ENCODE results near the gene MOB1B.
"Not testable (repeated sequence)": the region's sequence is repeated elsewhere in the genome, so short reads cannot be mapped to it uniquely, and the experiment has no call there.

MOB1B gene

DNA sequence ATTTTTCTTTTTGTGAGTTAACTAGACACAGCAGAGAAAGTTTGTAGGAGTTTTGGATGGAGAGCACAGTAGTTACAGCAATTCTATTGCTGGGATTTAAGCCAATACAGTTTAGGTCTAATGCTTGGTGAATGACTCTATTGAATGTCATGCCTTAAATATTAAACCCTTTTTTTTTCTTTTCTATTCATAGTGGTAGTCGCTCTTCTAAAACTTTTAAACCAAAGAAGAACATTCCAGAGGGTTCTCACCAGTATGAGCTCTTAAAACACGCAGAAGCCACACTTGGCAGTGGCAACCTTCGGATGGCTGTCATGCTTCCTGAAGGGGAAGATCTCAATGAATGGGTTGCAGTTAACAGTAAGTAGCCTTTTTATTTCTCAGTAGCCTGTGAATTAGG, 56.5 kb downstream of the MOB1B start:
- no peak for FAIRE-seq

DNA sequence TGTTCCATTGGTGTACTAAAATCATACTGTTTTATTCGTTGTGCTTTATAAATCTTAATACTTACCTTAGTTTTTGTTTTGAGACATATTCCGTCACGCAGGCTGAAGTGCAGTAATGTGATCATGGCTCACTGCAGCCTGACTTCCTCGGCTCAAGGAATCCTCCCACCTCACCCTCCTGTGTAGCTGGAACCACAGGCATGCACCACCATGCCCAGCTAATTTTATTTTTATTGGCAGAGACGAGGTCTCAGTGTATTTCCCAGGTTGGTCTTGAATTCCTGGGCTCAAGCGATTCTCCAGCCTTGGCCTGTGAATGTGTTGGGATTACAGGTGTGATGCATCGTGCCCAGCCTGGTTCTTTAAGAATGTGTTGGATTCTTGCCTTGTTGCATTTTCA, 66.9 kb downstream of the MOB1B start:
- FAIRE-seq, result no peak

DNA sequence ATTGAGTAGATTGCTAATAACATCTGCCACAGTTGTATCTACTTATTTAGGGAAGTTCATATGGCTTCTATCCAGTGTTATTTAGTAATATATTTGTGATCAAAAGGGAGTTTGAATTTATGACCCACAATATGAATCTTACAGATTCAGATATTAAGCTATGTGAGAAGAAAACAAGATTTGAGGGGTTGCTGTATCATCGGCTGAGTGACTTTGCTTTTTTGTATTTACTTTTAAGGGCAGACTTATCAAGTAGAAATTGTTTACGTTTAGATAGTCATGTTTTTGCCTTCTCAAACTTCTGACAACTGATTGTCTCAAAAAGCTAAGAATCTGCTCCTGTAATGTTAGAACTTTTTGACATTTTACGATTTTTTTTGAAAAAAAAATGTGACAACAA, 74.1 kb downstream of the MOB1B start:
- FAIRE-seq, result no peak

DNA sequence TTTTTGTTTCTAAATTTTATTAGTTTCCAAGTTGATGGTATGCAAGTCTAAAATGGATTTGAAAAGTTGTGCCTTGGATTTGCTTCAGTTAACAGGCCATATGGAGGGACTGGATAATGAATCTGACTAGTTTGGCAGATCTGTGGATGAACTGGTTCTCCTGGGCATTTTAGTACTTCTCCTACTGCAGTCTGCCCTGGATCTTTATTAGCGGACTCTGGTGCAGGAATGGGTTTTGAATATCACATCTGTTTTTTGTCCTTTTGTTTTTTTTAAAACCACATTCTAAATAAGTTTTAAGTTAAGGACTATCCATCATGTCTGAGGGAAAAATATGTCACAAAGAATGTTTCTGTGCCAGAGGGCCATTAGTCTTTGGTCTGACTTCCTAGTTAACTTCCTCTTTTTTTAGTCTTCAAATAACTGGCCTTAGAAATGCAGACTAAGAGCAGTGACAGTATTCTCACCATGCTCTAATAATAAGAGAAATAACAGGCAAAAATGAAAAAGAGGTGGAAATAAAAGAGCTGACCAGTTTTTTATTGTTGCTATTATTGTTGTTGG, 77.4 kb downstream of the MOB1B start:
- no peak for FAIRE-seq

DNA sequence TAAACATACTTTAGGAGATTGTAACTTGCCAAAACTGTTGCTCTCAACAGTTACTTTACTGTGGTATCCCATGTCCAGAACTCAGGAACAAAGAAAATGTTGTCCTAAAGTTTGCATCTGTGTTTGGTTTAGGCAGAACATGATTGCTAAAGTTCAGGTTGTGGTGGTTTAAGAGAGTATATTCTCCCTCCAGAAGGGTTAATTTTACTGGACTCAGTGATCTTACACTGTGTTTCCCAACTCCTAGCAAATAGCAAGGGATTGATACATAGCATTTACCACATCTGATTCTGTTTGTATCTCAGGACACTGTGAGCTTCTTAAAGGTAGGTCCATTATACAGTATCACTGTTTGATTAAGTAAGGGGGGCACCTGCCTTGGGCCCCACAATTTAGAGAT, 78.0 kb downstream of the MOB1B start:
- no peak for FAIRE-seq

DNA sequence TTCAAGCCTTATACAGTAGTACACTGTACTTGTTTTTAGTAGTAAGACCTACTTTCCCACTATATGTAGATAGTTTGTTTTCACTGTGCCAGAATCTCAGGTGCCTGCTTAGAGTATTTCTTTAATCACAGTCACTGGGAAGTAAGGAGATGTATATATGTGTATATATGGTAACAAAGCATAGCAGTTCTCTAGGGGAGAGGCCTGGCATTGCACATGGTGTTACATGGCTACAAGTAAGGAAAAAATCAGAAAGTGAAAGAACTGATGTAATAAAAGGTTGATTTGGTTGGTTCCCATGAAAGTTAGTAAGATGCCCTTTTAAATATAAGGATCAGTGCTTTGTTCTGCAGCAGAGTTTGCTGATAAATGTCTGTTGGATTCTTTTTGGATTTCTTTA, 81.9 kb downstream of the MOB1B start:
- FAIRE-seq, result no peak

DNA sequence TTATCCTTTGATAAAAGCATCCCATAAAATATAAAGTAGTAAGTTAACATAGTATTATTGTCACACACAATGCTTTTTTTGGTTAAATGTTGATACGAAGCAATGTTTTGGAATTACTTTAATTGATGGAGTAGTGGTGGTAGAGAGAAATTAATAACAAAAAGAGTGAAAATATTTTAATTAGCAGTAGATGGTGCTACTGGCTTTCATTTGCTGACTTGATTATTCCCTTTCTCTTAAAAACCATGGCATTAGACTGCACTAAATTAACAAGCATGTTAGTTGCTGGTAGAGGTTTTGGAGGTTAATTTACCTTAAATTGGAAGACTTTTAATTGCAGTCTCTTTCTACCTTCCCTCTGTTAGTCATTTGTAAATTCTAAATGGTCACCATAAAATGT, 82.4 kb downstream of the MOB1B start:
- FAIRE-seq, result no peak

DNA sequence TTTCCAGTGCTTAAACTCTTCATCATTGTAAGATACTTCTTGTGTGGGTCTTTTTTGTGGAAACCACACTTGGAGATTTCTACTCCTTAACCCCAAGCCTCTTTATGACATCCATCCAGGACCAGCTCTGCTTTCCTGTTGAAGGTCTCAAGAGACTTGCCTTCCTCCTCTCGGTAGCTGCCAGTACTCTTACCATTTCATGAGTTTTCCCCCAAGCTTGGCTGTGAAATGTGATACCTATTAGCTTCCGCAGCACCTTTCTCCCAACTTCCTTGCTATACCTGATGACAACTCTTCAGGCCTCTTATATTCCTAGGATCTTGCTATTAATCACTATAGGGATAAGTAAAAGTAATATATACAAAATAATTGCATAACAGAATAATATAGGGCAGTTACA, 89.4 kb downstream of the MOB1B start:
- FAIRE-seq, result no peak

DNA sequence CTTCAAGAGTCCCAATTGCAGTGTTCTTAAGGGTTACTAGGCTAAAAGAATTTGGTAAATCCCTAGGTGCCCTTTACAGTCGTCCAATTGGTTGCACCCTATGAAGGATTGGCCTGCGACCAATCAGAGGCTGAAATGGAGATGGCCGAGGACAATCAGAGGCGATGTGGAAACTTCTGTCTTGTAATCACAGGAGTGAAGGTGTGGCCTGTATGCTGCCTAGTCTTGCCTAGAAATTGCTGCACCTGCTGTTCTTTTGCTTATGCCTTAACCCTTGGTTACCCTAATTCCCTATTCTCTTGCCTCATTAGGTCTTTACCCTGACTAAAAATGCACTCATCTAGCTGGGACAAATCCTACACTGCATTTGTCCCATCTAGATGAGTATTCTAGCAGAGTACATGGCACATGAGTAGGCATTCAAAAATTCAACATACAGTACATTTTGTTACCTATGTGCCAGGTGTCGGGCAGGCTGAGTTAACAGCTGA, 90.3 kb downstream of the MOB1B start:
- FAIRE-seq, result no peak

DNA sequence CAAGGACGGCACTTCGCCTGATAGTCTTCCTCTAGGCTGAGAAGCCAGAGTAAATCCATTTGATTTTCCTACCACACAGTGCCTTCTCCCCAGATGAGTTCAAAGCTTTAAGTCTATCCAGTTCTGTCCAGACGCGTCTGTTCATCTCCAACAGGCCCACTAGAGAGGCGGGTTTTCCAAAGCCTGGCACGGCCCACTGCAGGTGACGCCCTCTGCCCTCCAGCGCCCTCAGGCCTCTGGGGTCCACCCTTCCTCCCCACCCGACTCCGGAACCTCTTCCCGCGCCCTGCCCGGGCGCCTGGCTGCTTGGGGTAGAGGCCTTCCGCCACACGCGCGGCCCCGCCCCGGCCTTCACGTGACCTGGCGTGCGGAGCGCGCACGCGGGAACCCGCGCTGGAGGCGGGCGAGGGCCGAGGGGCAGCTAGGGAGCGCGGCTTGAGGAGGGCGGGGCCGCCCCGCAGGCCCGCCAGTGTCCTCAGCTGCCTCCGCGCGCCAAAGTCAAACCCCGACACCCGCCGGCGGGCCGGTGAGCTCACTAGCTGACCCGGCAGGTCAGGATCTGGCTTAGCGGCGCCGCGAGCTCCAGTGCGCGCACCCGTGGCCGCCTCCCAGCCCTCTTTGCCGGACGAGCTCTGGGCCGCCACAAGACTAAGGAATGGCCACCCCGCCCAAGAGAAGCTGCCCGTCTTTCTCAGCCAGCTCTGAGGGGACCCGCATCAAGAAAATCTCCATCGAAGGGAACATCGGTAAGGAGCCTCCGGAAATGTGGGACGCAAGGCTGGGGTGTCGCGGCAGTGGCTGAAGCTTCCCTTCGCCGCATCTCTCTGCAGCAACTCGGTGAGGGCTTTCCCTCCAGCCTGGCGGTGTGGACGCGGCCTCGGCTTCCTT, 91.3 kb downstream of the MOB1B start, which contains the start of gene DCK:
Gene DCK (plus strand): TSS at position 469 of the 888 bp plus-strand sequence. CDS start 187 bp downstream, at position 656.
- no peak for FAIRE-seq

DNA sequence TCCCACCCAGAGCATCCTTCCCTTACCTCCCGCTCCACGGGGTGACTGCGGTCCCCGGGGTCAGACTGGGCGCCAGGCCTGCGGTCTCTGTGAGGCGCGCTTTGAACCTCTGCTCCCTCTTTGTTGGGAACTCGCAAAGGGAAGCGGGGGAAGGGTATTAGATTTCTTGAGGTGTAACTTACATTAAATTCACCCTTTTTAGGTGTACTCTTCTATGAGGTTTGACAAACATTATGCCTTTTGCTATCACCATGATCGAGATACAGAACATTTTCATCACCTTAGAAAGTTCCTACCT, 91.8 kb downstream of the MOB1B start:
- no peak for FAIRE-seq

DNA sequence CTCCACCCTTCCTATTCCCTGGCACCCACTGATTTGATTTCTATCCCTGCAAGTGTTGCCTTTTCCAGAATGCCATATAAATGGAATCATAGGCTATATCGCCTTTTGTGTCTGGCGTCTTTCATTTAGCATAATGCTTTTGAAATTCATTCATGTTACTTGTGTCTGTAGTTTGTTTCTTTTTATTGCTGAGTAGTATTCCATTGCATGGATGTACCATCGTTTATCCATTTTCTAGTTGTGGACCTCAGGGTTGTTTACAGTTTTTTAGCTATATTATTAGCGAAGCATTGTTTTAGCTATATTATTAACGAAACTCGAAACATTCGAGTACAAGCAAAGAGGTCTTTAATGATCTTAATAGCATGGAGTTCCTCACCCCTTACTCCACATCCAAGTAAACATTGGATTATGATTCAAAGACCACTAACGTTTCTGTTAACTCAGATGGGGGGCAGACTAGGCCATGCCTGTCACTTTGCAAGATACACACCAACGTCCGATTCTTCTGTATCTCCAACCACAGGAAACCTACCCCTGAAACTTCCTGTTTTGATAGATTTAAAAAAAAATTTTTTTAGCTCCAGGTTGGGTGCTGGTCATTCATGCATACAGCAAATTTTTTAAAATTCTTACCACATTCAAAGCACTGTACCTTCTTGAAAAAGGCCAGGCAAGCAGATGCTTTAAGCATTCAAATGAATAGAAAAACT, 92.4 kb downstream of the MOB1B start:
- FAIRE-seq, result no peak

DNA sequence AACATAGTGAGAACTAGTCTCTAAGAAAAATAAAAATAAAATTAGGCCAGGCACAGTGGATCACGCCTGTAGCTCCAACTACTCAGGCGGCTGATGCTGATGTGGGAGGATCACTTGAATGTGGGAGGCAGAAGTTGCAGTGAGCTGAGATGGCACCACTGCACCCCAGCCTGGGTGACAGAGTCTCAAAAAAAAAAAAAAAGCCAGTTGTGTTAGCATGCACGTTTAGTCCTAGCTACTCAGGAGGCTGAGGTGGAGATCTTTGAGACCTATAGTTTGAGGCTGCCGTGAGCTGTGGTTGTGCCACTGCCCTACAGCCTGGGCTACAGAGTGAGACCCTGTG, 93.8 kb downstream of the MOB1B start:
- no peak for FAIRE-seq

DNA sequence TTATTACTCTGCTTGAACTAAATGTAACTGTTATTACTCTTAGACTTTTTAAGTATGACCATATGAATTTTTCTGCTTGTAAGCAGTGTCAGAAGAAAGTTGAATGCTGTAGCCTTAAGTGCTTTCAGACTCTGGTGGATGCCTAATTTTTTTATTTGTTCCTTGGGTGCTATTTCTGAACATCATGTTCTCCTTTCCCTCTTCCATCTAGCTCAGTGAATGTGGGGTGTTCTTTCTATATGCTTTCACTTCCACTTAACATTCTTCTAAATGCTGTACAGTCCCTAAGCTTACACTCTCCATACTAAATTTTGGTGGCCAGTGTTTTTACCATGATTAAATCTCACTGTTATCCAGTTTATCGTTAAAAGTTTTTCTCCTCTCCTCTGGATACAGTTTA, 94.9 kb downstream of the MOB1B start:
- no peak for FAIRE-seq

DNA sequence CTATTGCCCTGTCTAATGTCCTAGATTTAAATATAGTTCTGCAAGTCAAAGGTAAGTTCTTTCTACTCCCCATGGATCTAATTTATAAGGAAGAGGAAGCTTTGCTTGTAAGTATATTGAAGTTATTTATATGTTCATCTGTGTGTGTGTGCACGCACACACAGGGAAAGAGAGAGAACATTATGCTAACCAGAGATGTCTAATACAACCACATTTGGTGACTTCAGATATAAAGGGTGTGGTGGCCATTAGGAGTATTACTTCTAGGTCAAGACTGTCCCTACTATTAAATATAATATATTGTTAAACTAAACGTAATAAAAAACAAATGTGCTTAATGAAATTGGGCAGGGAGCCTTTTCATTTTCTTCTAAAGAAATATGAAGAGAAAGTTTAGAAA, 95.4 kb downstream of the MOB1B start:
- FAIRE-seq, result no peak

DNA sequence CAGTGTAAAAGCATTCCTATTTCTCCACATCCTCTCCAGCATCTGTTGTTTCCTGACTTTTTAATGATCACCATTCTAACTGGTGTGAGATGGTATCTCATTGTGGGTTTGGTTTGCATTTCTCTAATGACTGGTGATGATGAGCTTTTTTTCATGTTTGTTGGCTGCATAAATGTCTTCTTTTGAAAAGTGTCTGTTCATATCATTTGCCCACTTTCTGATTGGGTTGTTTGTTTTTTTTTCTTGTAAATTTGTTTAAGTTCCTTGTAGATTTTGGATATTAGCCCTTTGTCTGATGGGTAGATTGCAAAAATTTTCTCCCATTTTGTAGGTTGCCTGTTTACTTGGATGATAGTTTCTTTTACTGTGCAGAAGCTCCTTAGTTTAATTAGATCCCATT, 97.5 kb downstream of the MOB1B start:
- not testable (repeated sequence) for FAIRE-seq

DNA sequence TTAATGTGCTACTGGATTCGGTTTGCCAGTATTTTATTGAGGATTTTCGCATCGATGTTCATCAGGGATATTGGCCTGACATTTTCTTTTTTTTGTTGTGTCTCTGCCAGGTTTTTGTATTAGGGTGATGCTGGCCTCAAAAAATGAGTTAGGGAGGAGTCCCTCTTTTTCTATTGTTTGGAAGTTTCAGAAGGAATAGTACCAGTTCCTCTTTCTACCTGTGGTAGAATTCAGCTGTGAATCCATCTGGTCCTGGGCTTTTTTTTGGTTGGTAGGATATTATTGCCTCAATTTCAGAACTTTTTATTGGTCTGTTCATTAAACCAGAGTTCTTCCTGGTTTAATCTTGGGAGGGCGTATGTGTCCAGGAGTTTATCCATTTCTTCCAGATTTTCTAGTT, 99.2 kb downstream of the MOB1B start:
- not testable (repeated sequence) for FAIRE-seq

DNA sequence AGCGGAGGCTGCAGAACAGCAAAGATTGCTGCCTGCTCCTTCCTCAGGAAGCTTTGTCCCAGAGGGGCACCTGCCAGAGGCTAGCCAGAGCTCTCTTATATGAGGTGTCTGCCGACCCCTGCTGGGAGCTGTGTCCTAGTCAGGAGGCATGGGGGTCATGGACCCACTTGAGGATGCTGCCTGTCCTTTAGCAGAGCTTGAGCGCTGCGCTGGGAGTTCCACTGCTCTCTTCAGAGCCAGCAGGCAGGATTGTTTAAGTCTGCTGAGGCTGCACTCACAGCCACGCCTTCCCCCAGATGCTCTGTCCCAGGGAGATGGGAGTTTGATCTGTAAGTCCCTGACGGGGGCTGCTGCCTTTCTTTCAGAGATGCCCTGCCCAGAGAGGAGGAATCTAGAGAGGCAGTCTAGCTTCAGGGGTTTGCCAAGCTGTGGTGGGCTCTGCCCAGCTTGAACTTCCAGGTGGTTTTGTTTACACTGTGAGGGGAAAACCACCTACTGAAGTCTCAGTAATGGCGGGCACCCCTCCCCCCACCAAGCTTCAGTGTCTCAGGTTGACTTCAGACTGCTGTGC, 102.2 kb downstream of the MOB1B start:
- FAIRE-seq, result no peak

DNA sequence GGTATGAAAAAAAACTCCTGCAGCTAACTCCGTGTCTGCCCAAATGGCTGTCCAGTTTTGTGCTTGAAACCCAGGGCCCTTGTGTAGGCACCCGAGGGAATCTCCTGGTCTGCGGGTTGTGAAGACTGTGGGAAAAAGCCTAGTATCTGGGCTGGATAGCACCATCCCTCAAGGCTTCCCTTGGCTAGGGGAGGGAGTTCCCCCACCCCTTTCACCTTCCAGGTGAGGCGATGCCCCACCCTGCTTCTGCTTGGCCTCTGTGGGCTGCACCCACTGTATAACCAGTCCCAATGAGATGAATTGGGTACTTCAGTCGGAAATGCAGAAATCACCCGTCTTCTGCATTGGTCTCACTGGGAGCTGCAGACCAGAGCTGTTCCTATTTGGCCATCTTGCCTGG, 102.9 kb downstream of the MOB1B start:
- FAIRE-seq, result not testable (repeated sequence)

DNA sequence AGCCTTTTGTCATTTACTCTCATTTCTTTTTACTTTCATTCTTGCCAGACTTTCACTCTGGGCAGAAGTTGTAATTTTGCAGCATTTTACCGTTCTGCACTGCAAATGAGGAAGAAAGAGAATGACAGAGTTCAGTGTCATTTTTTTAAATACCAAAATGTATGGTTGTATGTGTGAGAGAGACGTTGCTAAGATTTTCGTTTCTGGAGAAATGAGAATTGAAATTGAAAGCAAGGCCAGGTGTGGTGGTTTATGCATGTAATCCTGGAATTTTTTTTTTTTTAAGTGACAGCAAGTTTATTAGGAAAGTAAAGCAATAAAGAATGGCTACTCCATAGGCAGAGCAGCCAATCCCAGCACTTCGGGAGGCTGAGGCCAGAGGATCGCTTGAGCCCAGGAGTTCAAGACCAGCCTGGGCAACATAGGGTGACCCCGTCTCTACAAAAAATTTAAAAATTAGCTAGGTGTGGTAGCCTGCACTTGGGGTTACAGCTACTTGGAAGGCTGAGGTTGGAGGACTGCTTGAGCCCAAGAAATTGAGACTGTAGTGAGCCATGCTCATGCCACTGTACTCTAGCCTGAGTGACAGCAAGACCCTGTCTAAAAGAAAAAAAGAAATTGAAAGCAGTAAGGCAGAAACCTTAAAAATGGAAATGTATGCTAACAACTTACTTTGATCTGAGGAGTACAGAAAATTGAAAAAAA, 104.2 kb downstream of the MOB1B start:
- no peak for FAIRE-seq

DNA sequence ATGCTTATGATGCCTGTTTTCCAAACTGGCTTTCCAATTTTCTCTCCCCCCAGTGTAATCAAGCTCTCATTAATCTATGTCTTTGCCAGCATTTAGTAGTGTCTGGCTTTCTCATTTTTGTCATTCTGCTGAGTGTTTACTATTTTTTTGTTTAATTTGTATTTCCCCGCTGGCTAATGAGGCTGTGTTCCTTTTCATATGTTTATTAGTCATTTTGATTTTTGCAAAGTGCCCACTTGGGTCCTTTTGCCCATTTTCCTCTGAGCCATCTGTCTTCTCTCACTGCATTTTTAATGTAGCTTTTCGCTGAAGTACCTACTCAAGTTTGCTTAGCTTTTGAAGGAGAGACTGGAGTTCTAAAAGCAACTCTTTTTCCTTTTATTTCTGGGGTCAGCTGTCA, 106.0 kb downstream of the MOB1B start:
- no peak for FAIRE-seq

DNA sequence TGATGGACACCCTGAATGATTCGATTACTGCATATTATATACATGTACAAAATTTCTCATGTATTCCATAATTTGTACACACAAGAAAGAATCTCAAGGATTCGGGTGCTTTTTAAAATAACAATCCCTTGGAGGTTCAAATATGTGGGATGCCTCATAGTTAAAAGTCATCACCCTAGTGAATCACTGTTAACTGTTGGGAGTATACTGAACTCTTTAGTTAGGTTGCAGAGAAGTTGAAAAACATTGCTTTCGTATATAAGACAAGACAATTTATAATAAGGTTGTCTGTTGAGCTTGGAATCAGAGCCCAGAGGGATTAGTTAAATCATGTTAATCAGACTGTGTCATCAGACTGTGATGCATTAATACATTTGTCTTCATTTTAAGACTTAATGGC, 106.9 kb downstream of the MOB1B start:
- FAIRE-seq, result no peak

Measured in TTC549 (cell line).